PC-3 (cell line): ENCODE measurements around the gene CLCF1. TPM values are rescaled to one million over a fixed set of nuclear protein-coding genes. Genes with fewer than 3 reads are reported as not detected.

Source experiments
- ATAC-seq: fragments of 200-7000 bp; cut with Tn5 transposase; 2 replicates; pipeline ENCODE4 v1.9.1; 2020; ENCODE audit warnings: mild to moderate bottlenecking, moderate library complexity
- BruUV-seq: library from RNA; stranded (reverse); fragments of 400-500 nt; replicated peaks from 2 replicates; lab custom pipeline; 2021; lab: Mats Ljungman, UMichigan
- CTCF ChIA-PET: fragments of 300-600 bp; sonication (Branson Sonifier 250); formaldehyde crosslinking; loops from one replicate; lab custom pipeline; 2022; ENCODE audit warnings: antibody characterized with exemption; lab: Charles Lee
- POLR2A ChIA-PET: fragments of 300-600 bp; sonication (Branson Sonifier 250); formaldehyde crosslinking; loops from one replicate; lab custom pipeline; 2022; ENCODE audit warnings: antibody characterized with exemption; ENCODE audit not compliant: unreplicated experiment; lab: Charles Lee
- DNase-seq: peaks from one replicate; pipeline ENCODE4 v3.0.0-alpha.2; 2015
- H2AFZ ChIP-seq: fragments of 300-600 bp; sonication (generic); 2 replicates; pipeline ENCODE4 v1.6.0; 2016; ENCODE audit warnings: antibody characterized with exemption, low read length
- H3F3A ChIP-seq: fragments of 300-600 bp; sonication (generic); one replicate; pipeline ENCODE4 v1.6.0; 2017; ENCODE audit warnings: antibody characterized with exemption, low read length, control low read depth, mild to moderate bottlenecking; ENCODE audit not compliant: unreplicated experiment
- H3K27ac ChIP-seq: fragments of 300-600 bp; sonication (generic); 2 replicates; pipeline ENCODE4 v1.5.1; 2016; ENCODE audit warnings: mild to moderate bottlenecking, low read length
- H3K27me3 ChIP-seq: fragments of 300-600 bp; sonication (generic); 2 replicates; pipeline ENCODE4 v1.6.1; 2016; ENCODE audit warnings: low read length, mixed read lengths
- H3K36me3 ChIP-seq: fragments of 300-600 bp; sonication (generic); 2 replicates; pipeline ENCODE4 v1.6.1; 2016; ENCODE audit warnings: low read depth, mixed run types, low read length, mixed read lengths
- H3K4me1 ChIP-seq: fragments of 300-600 bp; sonication (generic); 2 replicates; pipeline ENCODE4 v1.5.1; 2016; ENCODE audit warnings: low read length; ENCODE audit not compliant: insufficient read depth
- H3K4me2 ChIP-seq: fragments of 300-600 bp; sonication (generic); 2 replicates; pipeline ENCODE4 v1.6.0; 2016; ENCODE audit warnings: low read length
- H3K4me3 ChIP-seq: fragments of 300-600 bp; sonication (generic); 2 replicates; pipeline ENCODE4 v1.5.1; 2016; ENCODE audit warnings: mild to moderate bottlenecking, low read length, mixed read lengths
- H3K79me2 ChIP-seq: fragments of 300-600 bp; sonication (generic); 2 replicates; pipeline ENCODE4 v1.6.1; 2017; ENCODE audit warnings: low read length, mixed read lengths
- H3K9ac ChIP-seq: fragments of 300-600 bp; sonication (generic); 2 replicates; pipeline ENCODE4 v1.6.0; 2016; ENCODE audit warnings: mild to moderate bottlenecking, low read length
- H3K9me2 ChIP-seq: fragments of 300-600 bp; sonication (generic); replicated peaks from 2 replicates; pipeline ENCODE4 v1.6.1; 2016; ENCODE audit warnings: mixed run types, low read length, mixed read lengths
- H3K9me3 ChIP-seq: fragments of 300-600 bp; sonication (generic); 2 replicates; pipeline ENCODE4 v1.6.1; 2016; ENCODE audit warnings: low read length, mixed read lengths
- H4K20me1 ChIP-seq: fragments of 300-600 bp; sonication (generic); 2 replicates; pipeline ENCODE4 v1.6.1; 2016; ENCODE audit warnings: low read length, mixed read lengths
- EZH2 ChIP-seq: fragments of 300-600 bp; sonication (generic); IDR thresholded peaks from one replicate; pipeline ENCODE4 v1.6.1; 2017; ENCODE audit warnings: antibody characterized with exemption, mild to moderate bottlenecking, low read length; ENCODE audit not compliant: unreplicated experiment
- EZH2phosphoT487 ChIP-seq: fragments of 300-600 bp; sonication (generic); IDR thresholded peaks from 2 replicates; pipeline ENCODE4 v1.6.1; 2018; ENCODE audit warnings: mild to moderate bottlenecking, antibody characterized with exemption, low read length, borderline replicate concordance
- intact Hi-C: fragments of 100-400 bp; cut with micrococcal nuclease; formaldehyde crosslinking; loops from 2 replicates; pipeline ENCODE4 v1.9.0; 2023
- total RNA-seq: library from RNA; depleted of rRNA; stranded (reverse); fragments of >200 nt; gene quantifications from 2 replicates; pipeline ENCODE4 v1.2.3, GENCODE V29; 2014
- TF ChIP-seq, protein P1 (sequence below): fragments of 300-600 bp; sonication (generic); conservative IDR thresholded peaks from 2 replicates; pipeline ENCODE4 v1.5.1; 2017; ENCODE audit warnings: antibody characterized with exemption, low read depth, mild to moderate bottlenecking, low read length

CLCF1 gene
- total RNA-seq, 1 experiment from 2014 or later = 48.3 TPM

- H3K27me3 ChIP-seq = no peaks in the 10 kb centered on the region
- H3K9me2 ChIP-seq = no peaks in the 10 kb centered on the region
- POLR2A ChIA-PET = interaction anchor here (0.6 to 2.1 kb wide), 8 partner anchors 10 to 208 kb away, joined by 3 to 8 read pairs (median 4); partner anchors contain the start of gene RAD9A
- no peaks in the 10 kb centered on the region for H3K9me3 ChIP-seq
- no peaks in the 10 kb centered on the region for H3K36me3 ChIP-seq
- peaks cover 38% of the 10 kb centered on the region for H3K4me1 ChIP-seq
- CTCF ChIA-PET = interaction anchor here (0.6 to 3.0 kb wide), 15 partner anchors 8 to 376 kb away, joined by 3 to 55 read pairs (median 5); partner anchors contain the start of genes PPP1CA and RAD9A
- peak overlapping the region; percentile 56 for H2AFZ ChIP-seq
- peak overlapping the region; percentile 80 for H3K9ac ChIP-seq
- H3K4me2 ChIP-seq = peak overlapping the region; percentile 71
- H4K20me1 ChIP-seq = no peaks in the 10 kb centered on the region
- H3K4me3 ChIP-seq = peak overlapping the region; percentile 26; the same call in 1 of the 2 replicates
- BruUV-seq = no TSS peak
- DNase-seq (peak; percentile 99), ATAC-seq (peak; percentile 92)
- peaks cover 8% of the 10 kb centered on the region for H3F3A ChIP-seq
- intact Hi-C loops = loop anchor here (1.0 to 2.0 kb wide), 5 partner anchors 8 to 162 kb away; partner anchors contain the start of genes CDK2AP2 and GRK2
- no peak for TF ChIP-seq EZH2
- TF ChIP-seq, protein P1, sequence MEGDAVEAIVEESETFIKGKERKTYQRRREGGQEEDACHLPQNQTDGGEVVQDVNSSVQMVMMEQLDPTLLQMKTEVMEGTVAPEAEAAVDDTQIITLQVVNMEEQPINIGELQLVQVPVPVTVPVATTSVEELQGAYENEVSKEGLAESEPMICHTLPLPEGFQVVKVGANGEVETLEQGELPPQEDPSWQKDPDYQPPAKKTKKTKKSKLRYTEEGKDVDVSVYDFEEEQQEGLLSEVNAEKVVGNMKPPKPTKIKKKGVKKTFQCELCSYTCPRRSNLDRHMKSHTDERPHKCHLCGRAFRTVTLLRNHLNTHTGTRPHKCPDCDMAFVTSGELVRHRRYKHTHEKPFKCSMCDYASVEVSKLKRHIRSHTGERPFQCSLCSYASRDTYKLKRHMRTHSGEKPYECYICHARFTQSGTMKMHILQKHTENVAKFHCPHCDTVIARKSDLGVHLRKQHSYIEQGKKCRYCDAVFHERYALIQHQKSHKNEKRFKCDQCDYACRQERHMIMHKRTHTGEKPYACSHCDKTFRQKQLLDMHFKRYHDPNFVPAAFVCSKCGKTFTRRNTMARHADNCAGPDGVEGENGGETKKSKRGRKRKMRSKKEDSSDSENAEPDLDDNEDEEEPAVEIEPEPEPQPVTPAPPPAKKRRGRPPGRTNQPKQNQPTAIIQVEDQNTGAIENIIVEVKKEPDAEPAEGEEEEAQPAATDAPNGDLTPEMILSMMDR = peak; percentile 99
- TF ChIP-seq EZH2phosphoT487 = no peak
- no peaks in the 10 kb centered on the region for H3K79me2 ChIP-seq
- H3K27ac ChIP-seq = peak overlapping the region; percentile 95
These were observed 27.2 kb downstream of the CLCF1 start for GRCh38 chr11:67345920-67346819.

- ATAC-seq (peak; percentile 49), DNase-seq (peak; percentile 74)
- Histone ChIP-seq H3K9me2 (no peaks in the 10 kb centered on the region), H3K4me2 (peak overlapping the region; percentile 71), H3F3A (peaks cover 8% of the 10 kb centered on the region), H3K9ac (peak overlapping the region; percentile 80), H2AFZ (peak overlapping the region; percentile 56), H3K4me1 (peaks cover 38% of the 10 kb centered on the region), H3K27me3 (no peaks in the 10 kb centered on the region), H3K4me3 (peak overlapping the region; percentile 26; the same call in 1 of the 2 replicates), H3K27ac (peak overlapping the region; percentile 95), H3K79me2 (no peaks in the 10 kb centered on the region), H3K36me3 (no peaks in the 10 kb centered on the region), H3K9me3 (no peaks in the 10 kb centered on the region), H4K20me1 (no peaks in the 10 kb centered on the region)
- intact Hi-C loops = loop anchor here (2.0 kb wide), 1 partner anchor 79 kb away; the partner anchor contains the start of gene GRK2
- POLR2A ChIA-PET = interaction anchor here (0.6 to 2.1 kb wide), 6 partner anchors 10 to 209 kb away, joined by 3 to 8 read pairs (median 5); partner anchors contain the start of gene RAD9A
- CTCF ChIA-PET = interaction anchor here (0.6 to 3.0 kb wide), 13 partner anchors 9 to 196 kb away, joined by 3 to 55 read pairs (median 9); partner anchors contain the start of gene PPP1CA
- TF ChIP-seq, protein P1 = no peak
- TF ChIP-seq EZH2 (no peak), EZH2phosphoT487 (no peak)
- TSS peak; percentile 37 for BruUV-seq
These were observed 28.0 kb downstream of the CLCF1 start for GRCh38 chr11:67345247-67345919.
